IPS-18a (cell line): ENCODE measurements around the gene CD3G.
"Not testable (repeated sequence)": the region's sequence is repeated elsewhere in the genome, so short reads cannot be mapped to it uniquely, and the experiment has no call there.

Experiments used
- H3K27ac ChIP-seq: one replicate; pipeline ENCODE4 v1.5.1; 2013; ENCODE audit warnings: low read length
- H3K27me3 ChIP-seq: one replicate; pipeline ENCODE4 v1.6.1; 2013; ENCODE audit warnings: mild to moderate bottlenecking, low read length; ENCODE audit not compliant: control insufficient read depth, insufficient read depth
- H3K36me3 ChIP-seq: one replicate; pipeline ENCODE4 v1.6.1; 2013; ENCODE audit warnings: low read depth, low read length; ENCODE audit not compliant: control insufficient read depth
- H3K4me1 ChIP-seq: one replicate; pipeline ENCODE4 v1.6.1; 2013; ENCODE audit warnings: low read depth, low read length; ENCODE audit not compliant: control insufficient read depth
- H3K4me3 ChIP-seq: one replicate; pipeline ENCODE4 v1.5.1; 2013; ENCODE audit warnings: low read length
- H3K9ac ChIP-seq: one replicate; pipeline ENCODE4 v1.6.1; 2013; ENCODE audit warnings: mild to moderate bottlenecking, low read length, moderate library complexity
- H3K9me3 ChIP-seq: one replicate; pipeline ENCODE4 v1.6.1; 2013; ENCODE audit warnings: low read depth, low read length; ENCODE audit not compliant: control insufficient read depth

CD3G gene

DNA sequence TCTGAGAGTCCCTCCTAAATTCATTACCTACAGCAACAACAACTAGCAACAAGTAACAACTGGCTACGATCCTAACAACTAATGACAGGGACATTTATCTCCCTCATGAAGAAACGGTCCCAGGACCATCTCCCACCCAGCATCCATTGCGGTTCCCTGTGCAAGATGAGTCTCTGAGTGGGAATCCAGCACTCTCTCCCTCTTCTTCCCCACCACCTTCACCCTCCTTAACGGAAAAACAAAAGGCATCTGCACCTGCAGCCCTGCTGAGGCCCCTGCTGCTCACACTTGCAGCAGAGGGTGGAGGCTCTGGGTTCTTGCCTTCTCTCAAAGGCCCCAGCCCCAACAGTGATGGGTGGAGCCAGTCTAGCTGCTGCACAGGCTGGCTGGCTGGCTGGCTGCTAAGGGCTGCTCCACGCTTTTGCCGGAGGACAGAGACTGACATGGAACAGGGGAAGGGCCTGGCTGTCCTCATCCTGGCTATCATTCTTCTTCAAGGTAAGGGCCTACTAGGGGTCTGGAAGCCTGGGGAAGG is at the start of gene CD3G:
Gene CD3G (plus strand): TSS at position 364 of the 535 bp plus-strand sequence. CDS start 80 bp downstream, at position 444.
- Histone ChIP-seq H3K9me3 (no peaks in the 10 kb centered on the region), H3K36me3 (no peaks in the 10 kb centered on the region), H3K9ac (no peak within 1 kb of the TSS), H3K4me3 (no peak within 1 kb of the TSS), H3K4me1 (no peaks in the 10 kb centered on the region), H3K27ac (no peak within 1 kb of the TSS), H3K27me3 (peaks cover 4% of the 10 kb centered on the region)

DNA sequence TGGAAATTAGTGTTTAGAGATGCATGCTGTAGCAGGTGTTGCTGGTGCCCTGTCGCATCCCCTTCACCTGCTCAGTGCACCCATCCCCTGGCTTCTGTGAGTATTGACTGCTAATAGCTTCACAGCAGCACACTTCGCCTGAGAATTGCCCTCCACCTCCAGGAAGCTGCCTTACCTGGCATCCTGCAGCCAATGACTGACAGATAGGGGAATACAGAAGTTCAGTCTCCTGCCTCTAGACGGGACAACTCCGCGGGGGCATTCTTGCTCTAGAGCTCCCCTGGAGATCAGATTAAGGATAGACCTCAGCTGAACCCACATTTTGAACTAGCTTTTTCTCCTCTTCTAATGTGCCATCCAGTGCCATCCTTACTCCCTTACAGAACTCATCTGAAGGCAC is 48.9 kb upstream of the CD3G start:
- Histone ChIP-seq H3K4me1 (no peaks in the 10 kb centered on the region), H3K36me3 (no peaks in the 10 kb centered on the region), H3K4me3 (no peak overlapping the region), H3K9me3 (no peaks in the 10 kb centered on the region), H3K27me3 (peaks cover 4% of the 10 kb centered on the region), H3K27ac (no peak overlapping the region), H3K9ac (no peak overlapping the region)

DNA sequence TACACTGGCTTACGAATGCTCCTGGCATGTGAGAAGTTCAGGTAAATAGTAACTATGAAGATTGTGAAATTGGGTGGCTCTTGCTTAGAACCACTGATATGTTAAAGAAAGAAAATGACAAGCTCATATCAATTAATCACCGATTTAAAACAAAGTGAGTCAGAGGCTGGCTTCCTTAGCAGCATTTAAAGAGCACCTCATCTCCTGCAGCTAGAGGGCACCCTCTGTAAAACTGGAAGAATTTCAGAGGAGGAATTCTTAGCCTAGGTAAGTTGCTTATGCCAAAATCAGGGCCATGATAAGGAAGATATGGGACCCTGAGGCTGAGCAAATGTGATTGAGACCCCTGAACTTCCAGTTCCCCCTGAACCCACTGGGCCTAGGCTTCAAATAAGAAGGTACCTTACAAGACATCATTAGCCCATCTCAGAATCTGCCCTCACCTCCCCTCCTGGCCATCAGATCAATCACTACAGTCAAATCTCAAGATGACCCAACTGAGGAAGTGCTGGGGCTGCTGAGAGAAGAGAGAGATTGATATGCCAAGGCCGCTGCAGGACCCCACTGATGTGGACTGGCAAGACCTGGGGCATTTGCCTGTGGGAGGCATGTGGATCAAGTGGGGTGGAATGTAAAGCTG is 48.2 kb upstream of the CD3G start:
- Histone ChIP-seq H3K4me1 (no peaks in the 10 kb centered on the region), H3K4me3 (no peak overlapping the region), H3K36me3 (no peaks in the 10 kb centered on the region), H3K9me3 (no peaks in the 10 kb centered on the region), H3K27me3 (peaks cover 4% of the 10 kb centered on the region), H3K9ac (no peak overlapping the region), H3K27ac (no peak overlapping the region)

DNA sequence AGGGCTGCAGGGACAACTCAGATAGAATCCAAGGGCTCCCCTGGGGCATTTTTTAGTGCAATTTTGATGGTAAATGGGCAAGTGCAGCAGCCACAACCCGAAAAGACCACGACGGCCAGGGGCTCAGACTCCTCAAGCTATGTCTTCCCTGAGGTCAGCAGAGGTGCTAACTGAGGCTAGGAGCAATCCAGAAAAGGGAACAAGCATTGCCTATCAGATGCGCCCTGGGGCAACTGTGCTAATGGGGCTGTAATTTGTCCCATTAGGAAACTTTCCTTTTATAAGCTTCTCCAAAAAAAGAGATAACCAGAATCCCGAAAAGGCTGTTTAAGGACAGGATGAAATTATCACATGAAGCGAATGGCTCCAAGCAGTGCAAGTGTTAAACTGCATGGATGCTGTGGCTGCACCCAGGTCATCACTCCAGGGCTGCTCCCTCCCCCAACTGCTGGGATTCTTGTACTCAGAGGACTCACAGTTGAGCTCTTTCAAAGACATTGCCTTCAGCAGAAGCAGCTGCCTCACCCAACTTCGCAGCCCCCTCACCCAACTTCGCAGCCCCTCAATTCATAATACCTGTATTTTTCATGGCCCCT is 42.4 kb upstream of the CD3G start:
- no peak overlapping the region for H3K4me3 ChIP-seq
- no peak overlapping the region for H3K9ac ChIP-seq

DNA sequence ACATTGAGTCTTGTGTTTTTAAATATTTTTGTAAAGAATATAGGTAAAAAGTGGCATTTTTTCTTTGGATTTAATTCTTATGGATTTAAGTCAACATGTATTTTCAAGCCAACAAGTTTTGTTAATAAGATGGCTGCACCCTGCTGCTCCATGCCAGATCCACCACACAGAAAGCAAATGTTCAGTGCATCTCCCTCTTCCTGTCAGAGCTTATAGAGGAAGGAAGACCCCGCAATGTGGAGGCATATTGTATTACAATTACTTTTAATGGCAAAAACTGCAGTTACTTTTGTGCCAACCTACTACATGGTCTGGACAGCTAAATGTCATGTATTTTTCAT is 39.9 kb upstream of the CD3G start:
- H3K4me1 ChIP-seq = no peaks in the 10 kb centered on the region
- no peak overlapping the region for H3K4me3 ChIP-seq
- no peaks in the 10 kb centered on the region for H3K9me3 ChIP-seq
- no peaks in the 10 kb centered on the region for H3K36me3 ChIP-seq
- no peak overlapping the region for H3K9ac ChIP-seq
- H3K27me3 ChIP-seq = no peaks in the 10 kb centered on the region
- H3K27ac ChIP-seq = no peak overlapping the region

More for the DNA sequence above, 42.4 kb upstream of the CD3G start:
- Histone ChIP-seq H3K9me3 (no peaks in the 10 kb centered on the region), H3K36me3 (no peaks in the 10 kb centered on the region), H3K27me3 (no peaks in the 10 kb centered on the region), H3K27ac (no peak overlapping the region), H3K4me1 (no peaks in the 10 kb centered on the region)

DNA sequence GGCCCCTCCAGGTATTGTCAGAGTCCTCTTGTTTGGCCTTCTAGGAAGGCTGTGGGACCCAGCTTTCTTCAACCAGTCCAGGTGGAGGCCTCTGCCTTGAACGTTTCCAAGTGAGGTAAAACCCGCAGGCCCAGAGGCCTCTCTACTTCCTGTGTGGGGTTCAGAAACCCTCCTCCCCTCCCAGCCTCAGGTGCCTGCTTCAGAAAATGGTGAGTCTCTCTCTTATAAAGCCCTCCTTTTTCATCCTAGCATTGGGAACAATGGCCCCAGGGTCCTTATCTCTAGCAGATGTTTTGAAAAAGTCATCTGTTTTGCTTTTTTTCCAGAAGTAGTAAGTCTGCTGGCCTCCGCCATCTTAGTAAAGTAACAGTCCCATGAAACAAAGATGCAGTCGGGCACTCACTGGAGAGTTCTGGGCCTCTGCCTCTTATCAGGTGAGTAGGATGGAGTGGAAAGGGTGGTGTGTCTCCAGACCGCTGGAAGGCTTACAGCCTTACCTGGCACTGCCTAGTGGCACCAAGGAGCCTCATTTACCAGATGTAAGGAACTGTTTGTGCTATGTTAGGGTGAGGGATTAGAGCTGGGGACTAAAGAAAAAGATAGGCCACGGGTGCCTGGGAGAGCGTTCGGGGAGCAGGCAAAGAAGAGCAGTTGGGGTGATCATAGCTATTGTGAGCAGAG is 39.4 kb upstream of the CD3G start, which contains the start of gene CD3E:
Gene CD3E (plus strand): TSS at position 163 of the 681 bp plus-strand sequence. CDS start 223 bp downstream, at position 386.
- Histone ChIP-seq H3K4me3 (no peak within 1 kb of the TSS), H3K9ac (no peak within 1 kb of the TSS), H3K36me3 (no peaks in the 10 kb centered on the region), H3K9me3 (no peaks in the 10 kb centered on the region), H3K4me1 (no peaks in the 10 kb centered on the region), H3K27ac (no peak within 1 kb of the TSS), H3K27me3 (no peaks in the 10 kb centered on the region)

DNA sequence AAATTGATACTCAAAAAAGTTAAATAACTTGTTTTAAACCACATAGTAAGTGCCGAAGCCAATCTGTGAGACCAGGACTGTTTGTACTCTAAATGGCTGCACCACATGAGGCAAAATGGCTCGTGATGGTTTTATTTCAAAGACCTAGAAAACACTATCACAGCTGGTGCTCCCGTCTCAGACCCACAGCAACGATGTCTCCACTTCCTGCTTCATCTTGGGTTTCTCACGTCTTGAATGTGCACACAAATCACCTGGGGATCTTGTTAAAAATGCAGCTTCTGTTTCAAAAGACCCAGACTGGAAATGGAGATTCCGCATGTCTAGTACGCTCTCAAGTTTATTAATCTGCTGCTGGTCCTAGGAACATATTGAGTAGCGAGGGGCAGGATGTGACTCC is 38.4 kb upstream of the CD3G start:
- H3K27me3 ChIP-seq = no peaks in the 10 kb centered on the region
- H3K4me3 ChIP-seq = no peak overlapping the region
- H3K9me3 ChIP-seq = no peaks in the 10 kb centered on the region
- H3K4me1 ChIP-seq = no peaks in the 10 kb centered on the region
- no peaks in the 10 kb centered on the region for H3K36me3 ChIP-seq
- no peak overlapping the region for H3K9ac ChIP-seq
- H3K27ac ChIP-seq = no peak overlapping the region

DNA sequence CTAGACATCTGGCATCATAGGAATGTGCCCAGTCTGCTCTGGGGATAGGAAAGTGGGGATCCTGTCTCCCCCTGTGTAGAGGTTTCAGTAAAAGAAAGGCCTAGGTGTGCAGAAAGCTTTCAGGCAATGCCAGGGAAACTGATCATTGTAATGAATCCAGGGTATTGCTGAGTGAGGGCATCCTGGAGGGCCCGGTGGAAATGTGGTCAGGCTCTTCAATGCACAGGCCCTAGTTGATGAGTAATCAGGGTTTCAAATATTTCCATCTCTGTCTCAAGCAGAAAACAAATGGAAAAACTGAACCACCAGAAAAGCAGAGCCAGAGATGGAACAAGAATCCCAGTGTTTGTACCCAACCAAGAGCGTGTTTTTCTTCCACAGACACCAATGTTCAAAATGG is 37.6 kb upstream of the CD3G start:
- H3K4me3 ChIP-seq = no peak overlapping the region
- no peak overlapping the region for H3K27ac ChIP-seq
- H3K27me3 ChIP-seq = no peaks in the 10 kb centered on the region
- no peaks in the 10 kb centered on the region for H3K9me3 ChIP-seq
- no peaks in the 10 kb centered on the region for H3K36me3 ChIP-seq
- no peaks in the 10 kb centered on the region for H3K4me1 ChIP-seq
- no peak overlapping the region for H3K9ac ChIP-seq

DNA sequence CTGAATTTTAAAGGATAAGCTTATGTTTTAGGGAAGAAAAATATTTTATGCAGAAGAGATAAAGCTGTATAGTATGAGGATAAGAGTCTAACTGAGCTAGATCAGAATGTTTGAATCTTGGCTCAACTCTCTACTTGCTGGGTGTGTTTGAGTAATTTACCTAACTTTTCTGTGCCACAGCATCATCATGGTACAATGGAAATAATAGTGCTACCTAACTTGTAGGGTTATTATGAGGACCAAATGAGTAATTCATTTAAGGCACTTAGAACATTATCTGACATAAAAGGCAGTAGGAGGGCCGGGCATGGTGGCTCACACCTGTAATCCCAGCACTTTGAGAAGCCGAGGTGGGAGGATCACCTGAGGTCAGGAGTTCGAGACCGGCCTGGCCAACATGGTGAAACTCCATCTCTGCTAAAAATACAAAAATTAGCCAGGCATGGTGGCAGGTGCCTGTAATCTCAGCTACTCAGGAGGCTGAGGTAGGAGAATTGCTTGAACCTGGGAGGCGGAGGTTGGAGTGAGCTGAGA is 35.1 kb upstream of the CD3G start:
- not testable (repeated sequence) for H3K27ac ChIP-seq, H3K27me3 ChIP-seq

DNA sequence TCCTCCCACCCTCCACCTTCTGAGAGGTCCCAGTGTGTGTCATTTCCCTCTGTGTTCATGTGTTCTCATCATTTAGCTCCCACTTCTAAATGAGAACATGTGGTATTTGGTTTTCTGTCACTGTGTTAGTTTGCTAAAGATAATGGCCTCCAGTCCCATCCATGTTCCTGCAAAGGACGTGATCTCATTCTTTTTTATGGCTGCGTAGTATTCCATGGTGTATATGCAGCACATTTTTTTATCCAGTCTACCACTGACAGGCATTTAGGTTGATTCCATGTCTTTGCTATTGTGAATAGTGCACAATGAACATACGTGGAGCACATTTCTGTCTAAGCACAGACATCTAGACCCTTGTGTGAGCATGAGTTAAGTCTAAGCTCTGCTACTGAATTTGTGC is 33.9 kb upstream of the CD3G start:
- Histone ChIP-seq H3K36me3 (no peaks in the 10 kb centered on the region), H3K4me1 (peaks cover 1% of the 10 kb centered on the region), H3K9me3 (no peaks in the 10 kb centered on the region)

More for the DNA sequence above, 35.1 kb upstream of the CD3G start:
- H3K36me3 ChIP-seq, H3K9me3 ChIP-seq, H3K4me3 ChIP-seq, H3K4me1 ChIP-seq, H3K9ac ChIP-seq: not testable (repeated sequence)

DNA sequence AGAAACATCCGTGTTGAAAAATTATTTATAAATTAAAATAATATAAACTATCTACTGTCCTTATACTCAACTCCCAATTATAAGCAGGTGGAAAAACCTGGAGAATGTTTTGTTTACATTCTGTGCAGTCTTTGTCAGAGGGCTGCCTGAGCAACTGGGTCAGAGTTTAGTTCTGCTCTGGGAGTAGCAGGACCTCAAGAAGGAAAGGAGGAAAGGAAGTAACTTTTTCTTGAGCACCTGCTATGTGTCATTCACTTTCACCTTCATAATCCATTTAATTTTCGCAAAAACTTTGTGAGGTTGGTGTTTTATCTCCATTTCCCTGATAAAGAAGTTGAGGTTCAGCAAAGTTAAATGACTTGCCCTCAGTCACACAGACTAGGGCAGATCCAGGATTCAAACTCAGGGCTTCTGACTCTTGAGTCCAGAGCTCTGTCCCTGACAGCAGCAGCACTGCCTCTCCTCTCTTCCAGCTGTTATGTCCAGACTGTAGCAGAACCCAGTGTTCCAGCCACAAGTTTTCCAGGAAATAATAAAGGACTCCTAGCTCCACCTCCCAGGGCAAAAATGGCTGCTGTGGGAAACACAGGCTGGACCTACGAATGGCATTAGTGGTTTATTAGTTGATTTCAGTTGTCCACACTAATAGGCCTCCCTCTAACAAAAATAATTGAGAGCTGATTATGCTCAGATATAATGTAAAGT is 33.2 kb upstream of the CD3G start:
- Histone ChIP-seq H3K36me3 (no peaks in the 10 kb centered on the region), H3K4me3 (no peak overlapping the region), H3K9me3 (no peaks in the 10 kb centered on the region), H3K27ac (no peak overlapping the region), H3K4me1 (peaks cover 8% of the 10 kb centered on the region), H3K27me3 (no peaks in the 10 kb centered on the region), H3K9ac (no peak overlapping the region)

More for the DNA sequence above, 33.9 kb upstream of the CD3G start:
- Histone ChIP-seq H3K27me3 (no peaks in the 10 kb centered on the region), H3K27ac (no peak overlapping the region), H3K4me3 (no peak overlapping the region), H3K9ac (no peak overlapping the region)
